MM.1S (cell line): ENCODE results near the gene PSMD11.

ENCODE experiments used
- EZH2 ChIP-seq: fragments of 300-600 bp; sonication (generic); optimal IDR thresholded peaks from 2 replicates; pipeline ENCODE3; 2017; ENCODE audit warnings: low read depth, mild to moderate bottlenecking, antibody characterized with exemption, low read length, mixed read lengths
- TF ChIP-seq, protein P1 (sequence below): fragments of 300-600 bp; sonication (generic); IDR thresholded peaks from 2 replicates; pipeline ENCODE4 v1.5.1; 2016; ENCODE audit warnings: antibody characterized with exemption, low read length, mixed read lengths

DNA sequence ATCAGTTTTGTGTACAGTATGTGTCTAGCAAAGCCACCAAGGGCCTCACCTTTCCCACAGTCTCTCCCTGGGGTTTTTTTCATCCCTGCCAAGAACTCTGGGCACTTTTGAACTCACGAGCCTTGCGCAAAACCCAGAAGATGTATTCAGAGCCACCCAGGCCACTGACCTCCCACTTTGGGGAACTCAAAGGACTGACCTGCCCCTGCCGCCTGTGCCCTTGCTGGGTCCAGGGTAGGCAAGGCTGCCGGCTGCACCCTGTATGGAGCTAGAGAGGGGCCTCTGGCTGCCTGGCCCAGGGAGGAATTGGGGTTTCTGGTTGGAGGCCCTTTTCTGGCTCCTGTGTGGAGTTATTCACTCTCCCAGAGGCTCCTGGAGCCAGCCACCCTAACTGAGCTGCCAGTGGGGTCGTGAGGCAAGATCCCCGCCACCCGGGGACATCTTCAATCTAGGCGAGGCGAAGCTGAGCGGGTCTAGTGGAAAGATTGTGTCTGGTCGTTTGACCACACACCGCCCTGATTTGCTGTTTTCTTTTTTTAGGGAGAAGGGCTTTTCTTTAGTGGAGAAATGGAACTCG, 44.4 kb downstream of the PSMD11 start:
- TF ChIP-seq, protein P1, sequence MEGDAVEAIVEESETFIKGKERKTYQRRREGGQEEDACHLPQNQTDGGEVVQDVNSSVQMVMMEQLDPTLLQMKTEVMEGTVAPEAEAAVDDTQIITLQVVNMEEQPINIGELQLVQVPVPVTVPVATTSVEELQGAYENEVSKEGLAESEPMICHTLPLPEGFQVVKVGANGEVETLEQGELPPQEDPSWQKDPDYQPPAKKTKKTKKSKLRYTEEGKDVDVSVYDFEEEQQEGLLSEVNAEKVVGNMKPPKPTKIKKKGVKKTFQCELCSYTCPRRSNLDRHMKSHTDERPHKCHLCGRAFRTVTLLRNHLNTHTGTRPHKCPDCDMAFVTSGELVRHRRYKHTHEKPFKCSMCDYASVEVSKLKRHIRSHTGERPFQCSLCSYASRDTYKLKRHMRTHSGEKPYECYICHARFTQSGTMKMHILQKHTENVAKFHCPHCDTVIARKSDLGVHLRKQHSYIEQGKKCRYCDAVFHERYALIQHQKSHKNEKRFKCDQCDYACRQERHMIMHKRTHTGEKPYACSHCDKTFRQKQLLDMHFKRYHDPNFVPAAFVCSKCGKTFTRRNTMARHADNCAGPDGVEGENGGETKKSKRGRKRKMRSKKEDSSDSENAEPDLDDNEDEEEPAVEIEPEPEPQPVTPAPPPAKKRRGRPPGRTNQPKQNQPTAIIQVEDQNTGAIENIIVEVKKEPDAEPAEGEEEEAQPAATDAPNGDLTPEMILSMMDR = no peak
- no peak for TF ChIP-seq EZH2
